Measurements from ENCODE around the gene MRPL21.

MRPL21 gene

DNA sequence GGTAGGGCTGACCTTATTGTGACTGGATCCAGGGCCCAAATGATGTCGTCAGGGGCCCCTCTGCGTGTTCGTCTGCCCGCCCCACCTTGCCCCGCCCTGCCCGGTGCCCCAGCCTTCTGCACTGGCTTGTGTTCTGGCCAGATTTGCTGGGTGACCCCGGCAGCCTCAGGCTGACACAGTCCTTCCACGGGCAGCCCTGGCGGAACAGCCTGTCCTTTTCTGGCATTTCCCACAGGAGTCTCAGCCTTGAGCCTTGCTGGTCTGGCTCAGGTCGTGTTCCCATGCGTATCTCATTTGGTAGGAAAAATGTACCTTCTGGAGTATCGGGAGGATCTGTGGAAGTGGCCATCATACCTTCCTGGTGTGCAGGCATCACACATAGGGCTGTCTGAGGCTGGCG is 31.0 kb upstream of the MRPL21 start:
- DNase-seq, result no peak

DNA sequence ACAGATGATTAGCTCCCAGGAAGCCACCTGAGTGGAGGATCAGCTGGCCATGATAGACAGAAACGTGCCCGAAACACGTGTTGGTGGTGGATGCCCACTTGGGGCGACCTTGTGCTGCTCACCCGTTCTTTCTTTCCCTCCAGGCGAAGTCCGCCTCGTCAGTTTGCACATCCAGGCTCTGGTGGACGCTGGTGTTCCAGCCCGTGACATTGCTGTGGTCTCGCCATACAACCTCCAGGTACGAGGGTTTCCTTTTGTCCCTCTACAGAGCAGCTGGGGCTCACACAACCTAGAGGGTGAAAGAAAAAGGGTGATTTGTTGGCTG is 30.7 kb upstream of the MRPL21 start:
- DNase-seq, result no peak

DNA sequence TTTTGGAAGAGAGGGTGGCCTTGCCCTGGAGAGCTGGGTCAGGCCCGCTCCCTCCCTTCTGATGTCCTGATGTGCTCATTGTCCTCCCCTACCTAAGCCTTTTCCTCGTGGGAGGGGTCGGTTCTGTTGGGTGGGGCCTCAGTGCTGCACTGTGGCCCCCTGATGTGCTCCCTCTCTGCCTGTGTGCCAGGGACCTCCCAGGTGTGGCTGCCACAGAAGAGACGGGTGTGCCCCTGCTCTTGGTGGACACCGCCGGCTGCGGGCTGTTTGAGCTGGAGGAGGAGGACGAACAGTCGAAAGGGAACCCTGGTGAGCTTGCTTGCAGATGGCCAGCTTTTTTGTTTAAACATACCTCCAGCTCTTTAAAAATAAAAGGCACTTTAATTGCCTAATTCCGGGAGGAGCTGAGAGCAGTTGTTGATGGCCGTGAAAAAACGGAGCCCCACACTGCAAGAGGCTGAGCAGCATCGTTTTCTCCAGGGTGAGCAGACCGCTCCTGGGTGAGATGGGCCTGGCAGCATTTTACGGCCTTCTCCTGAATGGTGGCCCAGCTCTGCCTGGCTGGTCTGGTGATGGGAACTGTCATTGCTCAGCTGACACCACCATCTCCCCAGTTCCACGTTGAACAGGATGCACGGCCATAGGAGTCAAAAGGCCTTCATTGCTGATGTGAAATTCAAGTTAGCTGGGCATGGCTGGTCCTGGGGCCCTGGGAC is 30.1 kb upstream of the MRPL21 start:
- no peak for DNase-seq

DNA sequence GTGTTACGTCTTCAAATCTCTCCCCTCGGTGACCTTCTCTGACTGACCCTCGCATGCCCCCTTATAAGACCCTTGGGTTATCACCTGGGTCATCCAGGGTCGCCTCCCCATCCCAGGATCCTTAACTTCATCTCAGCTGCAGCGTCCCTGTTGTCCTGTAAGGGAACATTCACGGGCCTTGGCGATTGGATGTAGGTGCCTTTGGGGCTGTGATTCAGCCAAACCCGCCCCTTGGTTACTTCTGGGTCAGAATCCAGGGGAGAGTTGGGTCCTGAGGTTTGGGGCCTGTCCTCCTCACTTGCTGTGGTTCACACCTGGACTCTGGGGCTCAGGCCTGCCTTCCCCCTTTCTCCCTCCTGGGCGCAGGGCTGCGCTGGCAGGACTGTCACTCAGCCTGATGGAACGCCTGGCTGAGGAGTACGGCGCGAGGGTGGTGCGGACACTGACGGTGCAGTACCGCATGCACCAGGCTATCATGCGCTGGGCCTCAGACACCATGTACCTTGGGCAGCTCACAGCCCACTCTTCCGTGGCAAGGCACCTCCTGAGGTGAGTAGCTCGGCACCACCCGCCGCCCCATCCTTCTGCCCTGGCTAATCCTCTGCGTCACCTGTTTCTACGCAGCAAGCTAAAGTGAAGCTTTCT is 29.4 kb upstream of the MRPL21 start:
- no peak for DNase-seq

- no peak for DNase-seq
These were observed 28.7 kb upstream of the MRPL21 start for GRCh38 chr11:68932358-68932757.

DNA sequence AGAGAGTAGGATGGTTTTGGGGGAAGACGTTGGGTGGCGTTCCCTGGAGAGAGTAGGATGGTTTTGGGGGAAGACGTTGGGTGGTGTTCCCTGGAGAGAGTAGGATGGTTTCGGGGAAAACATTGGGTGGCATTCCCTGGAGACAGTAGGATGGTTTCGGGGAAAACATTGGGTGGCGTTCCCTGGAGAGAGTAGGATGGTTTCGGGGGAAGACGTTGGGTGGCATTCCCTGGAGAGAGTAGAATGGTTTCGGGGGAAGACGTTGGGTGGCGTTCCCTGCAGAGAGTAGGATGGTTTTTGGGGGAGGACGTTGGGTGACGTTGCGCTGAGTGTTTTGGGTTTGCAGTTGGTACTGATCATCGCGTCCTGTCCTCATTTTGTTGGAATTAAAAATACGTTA is 28.3 kb upstream of the MRPL21 start:
- DNase-seq, result no peak

DNA sequence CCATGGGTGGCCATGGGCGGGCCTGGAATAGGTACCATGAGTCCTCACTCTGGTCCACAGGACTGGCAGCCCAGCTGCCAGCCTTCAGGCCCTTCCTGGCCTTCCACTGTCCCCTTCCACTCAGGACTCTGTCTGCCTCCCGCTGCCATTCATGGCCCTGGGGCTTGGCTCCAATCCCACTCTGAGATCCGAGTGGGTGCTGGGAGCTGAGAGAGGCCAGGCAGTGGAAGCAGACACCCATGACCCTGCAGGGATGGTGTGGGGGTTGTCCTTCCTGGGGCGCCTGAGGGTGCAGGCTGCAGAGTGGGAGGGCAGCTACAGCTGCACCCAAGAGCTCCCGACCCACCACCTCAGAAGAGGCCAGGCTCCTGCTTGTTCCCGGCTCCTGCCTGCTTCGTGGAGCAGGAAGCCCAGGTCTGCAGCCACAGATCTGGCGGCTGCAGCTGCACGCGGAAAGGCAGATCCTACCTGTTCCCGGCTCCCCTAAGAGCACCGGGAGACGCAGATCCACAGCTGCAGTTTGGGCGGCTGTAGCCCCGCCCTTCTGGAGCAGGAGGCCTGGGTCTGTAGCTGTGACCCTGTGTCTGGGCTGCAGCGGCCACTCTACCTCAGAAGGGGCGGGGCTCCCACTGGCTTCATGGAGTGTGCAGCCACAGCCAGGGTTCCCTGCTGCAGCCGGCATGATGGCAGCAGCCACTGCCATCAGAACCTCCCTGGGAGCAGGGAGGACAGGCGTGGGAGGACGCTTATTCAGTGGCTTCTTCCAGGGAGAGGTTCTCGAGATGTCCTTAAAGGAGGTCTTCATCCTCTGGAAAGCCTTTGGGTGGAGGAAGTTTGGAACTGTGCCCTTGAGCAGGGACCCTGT is 27.6 kb upstream of the MRPL21 start:
- DNase-seq, result no peak

DNA sequence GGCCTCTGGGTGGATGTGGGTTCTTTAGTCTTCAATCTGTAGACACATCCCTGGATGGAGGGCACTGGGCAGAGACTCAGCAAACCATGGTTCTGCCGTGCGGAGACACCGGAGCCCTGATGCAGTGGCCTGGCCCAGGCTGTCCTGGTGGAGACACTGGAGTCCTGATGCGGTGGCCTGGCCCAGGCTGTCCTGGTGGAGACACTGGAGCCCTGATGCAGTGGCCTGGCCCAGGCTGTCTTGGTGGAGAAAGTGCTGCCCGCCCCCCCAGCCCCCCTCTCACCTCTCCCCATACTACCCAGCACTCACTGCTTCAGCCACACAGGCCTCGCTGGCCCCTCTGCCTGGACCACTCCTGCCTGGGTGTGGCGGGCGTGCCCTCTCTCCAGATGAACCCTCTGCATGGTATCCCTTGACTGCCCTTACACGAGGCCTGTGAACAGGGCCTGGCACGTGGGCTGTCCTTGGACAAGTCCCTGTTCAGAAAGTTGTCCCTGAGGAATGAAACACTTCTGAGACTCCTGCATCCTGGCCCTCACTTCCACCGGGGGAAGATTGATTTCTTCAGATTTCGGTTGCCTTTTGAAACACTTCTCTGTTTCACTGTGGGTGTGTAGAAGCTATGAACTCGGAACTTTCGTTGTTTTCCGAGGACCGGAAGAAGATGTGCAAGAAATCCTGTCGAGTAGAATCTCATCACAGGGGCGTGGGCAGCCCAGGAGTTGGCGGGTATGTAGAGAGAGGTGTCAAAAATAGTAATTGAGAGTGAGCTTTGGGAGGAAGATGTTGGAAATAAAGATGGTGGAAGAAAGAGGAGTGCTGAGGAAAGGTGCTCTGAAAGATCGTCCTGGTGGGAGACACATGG is 26.3 kb upstream of the MRPL21 start:
- no peak for DNase-seq

DNA sequence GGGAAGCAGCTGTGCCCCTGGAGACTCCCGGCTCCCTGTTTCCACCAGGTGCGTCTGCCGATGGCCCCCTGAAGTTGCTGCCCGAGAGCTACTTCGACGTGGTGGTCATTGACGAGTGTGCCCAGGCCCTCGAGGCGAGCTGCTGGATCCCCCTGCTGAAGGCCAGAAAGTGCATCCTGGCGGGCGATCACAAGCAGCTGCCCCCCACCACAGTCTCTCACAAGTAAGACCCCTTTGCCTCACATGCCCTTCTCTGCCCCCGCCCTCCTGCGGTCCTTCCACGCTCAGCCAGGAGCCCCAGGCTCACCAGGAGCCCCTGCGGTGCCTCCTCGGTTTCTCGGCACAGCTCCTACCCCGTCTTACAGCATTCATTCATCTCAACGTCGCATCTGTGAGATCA is 25.5 kb upstream of the MRPL21 start:
- DNase-seq, result no peak

GRCh38 chr11:68928136-68928880 is 24.7 kb upstream of the MRPL21 start:
- DNase-seq, result no peak

DNA sequence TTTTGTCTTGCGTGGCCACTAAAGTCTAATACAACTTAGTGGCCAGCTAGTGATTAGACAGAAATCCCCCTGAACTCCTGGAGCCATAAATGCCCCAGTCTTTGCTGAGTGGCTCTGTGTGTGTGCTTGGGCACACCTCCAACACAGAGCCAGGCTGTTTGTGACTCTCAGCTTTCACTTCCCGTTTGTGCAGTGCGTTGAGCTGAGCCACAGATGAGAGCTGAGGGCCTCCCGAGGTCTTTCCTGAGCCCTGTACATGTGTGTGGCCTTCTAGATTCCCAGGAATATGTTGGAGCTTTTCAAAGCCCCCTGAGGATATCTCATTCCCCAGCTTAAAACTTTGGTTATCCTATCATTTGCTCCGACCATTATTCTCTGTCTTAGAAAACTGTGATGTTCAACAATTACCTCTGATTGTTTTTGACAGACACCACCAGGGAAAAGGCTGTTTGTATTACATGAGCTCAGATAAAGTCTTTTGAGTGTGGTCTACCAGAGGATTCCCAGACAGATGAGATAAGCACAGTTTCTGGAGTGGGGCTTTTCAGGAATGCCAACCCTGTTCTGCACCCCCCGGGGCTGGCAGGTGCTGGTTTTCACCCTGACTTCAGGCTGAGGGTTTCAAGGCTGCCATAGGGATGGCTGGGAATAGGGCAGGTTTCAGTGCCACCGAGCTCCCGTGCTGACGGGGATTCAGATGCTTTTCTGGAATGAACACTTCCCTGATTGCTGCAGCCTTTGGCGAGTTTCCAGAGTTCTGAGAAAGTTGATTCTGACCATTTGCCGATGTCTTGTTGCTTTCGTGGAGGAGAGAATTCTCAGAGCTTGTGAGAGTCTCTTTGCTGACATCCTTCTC is 23.9 kb upstream of the MRPL21 start:
- no peak for DNase-seq

DNA sequence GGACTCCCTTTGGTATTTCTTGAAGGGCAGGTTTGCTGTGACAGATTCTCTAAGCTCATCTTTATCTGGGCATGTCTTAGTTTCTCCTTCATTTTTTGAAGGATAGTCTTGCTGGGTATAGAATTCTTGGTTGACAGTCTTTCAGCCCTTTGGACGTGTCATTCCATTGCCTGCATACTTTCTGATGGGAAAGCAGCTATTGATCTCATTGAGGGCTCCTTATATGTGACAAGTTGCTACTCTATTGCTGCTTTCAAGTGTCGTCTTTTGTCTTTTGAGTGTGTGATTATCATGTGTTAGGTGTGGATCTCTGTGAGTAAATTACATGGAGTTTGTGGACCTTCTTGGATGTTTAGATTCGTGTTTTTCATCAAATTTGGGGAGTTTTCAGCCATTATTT is 22.0 kb upstream of the MRPL21 start:
- DNase-seq, result no peak

DNA sequence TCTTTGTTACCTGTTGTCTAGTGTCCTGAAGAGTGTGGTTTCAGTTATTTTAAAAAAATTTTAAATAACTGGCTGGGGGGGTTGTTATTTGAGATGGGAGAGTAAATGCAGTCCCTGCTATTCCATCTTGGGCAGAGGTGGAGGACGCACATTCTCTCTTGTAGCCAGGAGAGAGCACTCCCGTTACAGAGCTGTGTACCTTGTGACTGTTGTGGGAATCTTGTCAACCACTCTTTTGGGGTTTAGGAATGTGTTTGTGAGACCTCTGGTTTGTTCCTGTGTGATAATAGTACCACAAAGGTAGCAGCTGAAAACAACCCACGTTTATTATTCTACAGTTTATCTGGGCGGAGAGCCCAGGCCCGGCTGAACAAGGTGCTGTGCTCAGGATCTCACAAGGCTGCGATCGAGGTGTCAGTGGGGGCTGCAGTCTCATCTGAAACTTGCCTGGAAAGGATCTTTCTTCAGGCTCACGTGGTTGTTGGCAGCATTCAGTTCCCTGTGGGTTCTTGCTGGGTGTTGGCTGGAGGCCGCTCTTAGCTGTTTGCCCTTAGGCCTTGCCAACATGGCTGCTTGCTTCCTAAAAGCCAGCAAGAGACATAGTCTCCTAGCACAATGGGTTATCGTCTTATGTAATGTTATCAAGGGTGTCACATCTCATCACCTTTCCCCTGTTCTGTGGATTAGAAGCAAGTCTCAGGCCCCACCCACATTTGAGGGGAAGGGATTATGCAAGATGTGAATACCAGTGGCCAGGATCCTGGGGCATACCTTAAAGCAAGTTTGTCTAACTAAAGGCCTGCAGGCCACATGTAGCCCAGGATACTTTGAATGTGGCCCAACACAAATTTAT is 20.7 kb upstream of the MRPL21 start:
- no peak for DNase-seq

GRCh38 chr11:68923614-68924013 is 20.0 kb upstream of the MRPL21 start:
- no peak for DNase-seq

DNA sequence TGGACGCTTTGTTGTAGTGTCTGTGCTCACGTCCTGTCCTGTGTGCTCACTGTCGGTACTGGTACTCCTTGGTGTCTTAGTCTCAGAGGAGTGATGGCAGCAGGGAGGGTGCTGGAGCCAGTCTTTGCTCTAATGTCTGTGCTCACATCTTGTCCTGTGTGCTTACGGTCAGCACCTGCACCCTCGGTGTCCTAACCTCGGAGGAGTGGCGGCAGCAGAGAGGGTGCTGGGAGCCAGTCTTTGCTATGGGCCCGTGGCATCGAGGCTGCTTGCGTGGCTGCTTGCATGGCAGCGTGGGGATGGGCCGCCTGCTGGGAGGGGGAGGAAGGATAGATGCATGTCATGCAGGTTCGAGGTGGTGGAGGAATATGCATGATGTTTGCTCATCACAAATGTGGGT is 12.8 kb upstream of the MRPL21 start:
- DNase-seq, result no peak

DNA sequence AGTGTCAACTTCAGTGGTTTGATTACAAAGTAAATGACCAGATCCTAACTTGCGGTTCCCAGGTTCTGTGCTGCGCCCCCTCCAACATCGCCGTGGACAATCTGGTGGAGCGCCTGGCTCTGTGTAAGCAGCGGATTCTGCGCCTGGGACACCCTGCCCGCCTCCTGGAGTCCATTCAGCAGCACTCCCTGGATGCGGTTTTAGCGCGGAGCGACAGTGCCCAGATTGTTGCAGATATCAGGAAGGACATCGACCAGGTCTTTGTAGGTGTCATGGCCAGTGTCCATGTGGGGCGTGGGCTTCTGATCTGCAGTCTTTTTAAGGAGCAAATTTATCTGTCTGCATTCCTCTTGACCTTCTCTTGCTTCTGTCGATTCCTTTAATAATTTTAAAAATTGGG is 11.1 kb upstream of the MRPL21 start:
- no peak for DNase-seq

DNA sequence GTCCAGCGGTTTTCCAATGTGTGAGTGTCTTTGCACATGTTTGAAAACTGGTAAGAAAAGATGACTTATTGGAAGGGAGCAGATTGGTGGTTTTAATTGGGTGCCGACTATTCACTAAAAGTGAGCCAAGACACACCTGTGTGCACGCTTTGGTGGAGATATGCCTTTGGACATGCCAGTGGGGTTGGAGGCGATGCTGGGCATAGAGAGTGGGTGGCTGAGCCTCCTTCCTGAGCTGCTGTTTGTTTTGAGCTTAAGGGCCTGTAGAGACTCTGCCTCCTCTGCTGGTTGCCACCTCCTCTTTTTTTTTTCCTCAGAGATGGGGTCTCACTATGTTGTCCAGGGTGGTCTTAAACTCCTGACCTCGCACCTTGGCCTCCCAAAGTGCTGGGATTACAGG is 9.6 kb upstream of the MRPL21 start:
- no peak for DNase-seq

- DNase-seq, result no peak
These were observed 8.6 kb upstream of the MRPL21 start for GRCh38 chr11:68912254-68912653.

DNA sequence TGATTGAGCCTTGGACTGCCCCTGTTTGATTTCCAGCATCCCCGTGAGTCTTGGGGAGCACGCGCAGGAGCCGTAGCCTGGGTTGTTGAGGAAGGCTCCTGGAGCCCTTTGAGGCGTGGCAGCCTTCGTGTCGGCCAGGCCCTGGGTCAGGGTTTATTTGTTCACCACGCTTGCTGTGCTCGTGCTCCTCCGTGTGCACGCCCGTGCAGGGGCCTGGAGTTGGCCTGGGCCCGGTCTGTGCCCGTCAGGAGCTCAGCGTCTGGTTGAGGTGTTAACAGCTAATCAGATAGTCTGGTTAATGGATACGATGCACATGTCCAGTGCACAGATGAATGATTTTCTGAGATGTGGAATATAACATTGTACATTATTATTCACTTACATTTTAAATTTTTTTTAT is 8.1 kb upstream of the MRPL21 start:
- DNase-seq, result no peak

- no peak for DNase-seq
These were observed 7.3 kb upstream of the MRPL21 start for GRCh38 chr11:68910965-68911364.

All from amniotic stem cell (primary cell).